Gastroesophageal sphincter (tissue), 2 donors: ENCODE data around the gene SIX3.

Source experiments
- EP300 ChIP-seq: sonication (generic); formaldehyde crosslinking; IDR thresholded peaks from one replicate; pipeline ENCODE4 v1.6.1; 2017; ENCODE audit warnings: antibody characterized with exemption, mild to moderate bottlenecking
- POLR2AphosphoS5 ChIP-seq: sonication (generic); formaldehyde crosslinking; IDR thresholded peaks from one replicate; pipeline ENCODE4 v1.6.1; 2017; ENCODE audit warnings: antibody characterized with exemption

DNA sequence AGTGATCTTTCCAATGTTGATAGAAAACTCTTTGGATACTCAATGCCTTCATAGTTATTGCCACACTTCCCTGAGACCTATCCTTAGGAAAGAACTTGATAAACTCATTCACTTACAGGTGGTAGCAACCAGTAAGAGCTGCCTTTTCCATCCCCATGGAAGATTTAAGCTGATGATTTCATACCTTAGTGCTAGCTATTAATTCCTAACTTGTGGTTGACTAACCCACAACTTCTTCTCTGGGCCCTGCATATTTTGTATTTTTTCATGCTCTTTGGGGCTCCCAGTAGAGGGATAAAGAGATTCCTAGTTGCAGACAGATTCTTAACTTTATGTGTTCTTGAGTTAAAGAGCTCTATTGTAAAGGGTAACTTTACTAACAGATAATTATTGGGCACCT is 25.2 kb upstream of the SIX3 start:
- TF ChIP-seq EP300: no peak
- TF ChIP-seq POLR2AphosphoS5: no peak
